C4-2B (cell line): ENCODE results near the gene CCDC13.

ENCODE experiments used
- H3K27ac ChIP-seq: fragments of 450-650 bp; 2 replicates; pipeline ENCODE4 v1.5.1; 2017
- CTCF ChIP-seq: fragments of 450-650 bp; conservative IDR thresholded peaks from 2 replicates; pipeline ENCODE4 v1.5.1; 2017; ENCODE audit warnings: mild to moderate bottlenecking
- ZFX ChIP-seq: fragments of 450-650 bp; IDR thresholded peaks from 2 replicates; pipeline ENCODE4 v1.6.1; 2017

Gene CCDC13

GRCh38 chr3:42732829-42733459 is 40.1 kb downstream of the CCDC13 start:
- TF ChIP-seq CTCF = no peak
- TF ChIP-seq ZFX = no peak
- H3K27ac ChIP-seq = no peak overlapping the region

- TF ChIP-seq ZFX (no peak), CTCF (no peak)
- no peak overlapping the region for H3K27ac ChIP-seq
Observed at GRCh38 chr3:42732196-42732828, 40.7 kb downstream of the CCDC13 start.

- TF ChIP-seq ZFX = no peak
- TF ChIP-seq CTCF = no peak
- no peak overlapping the region for H3K27ac ChIP-seq
Observed at GRCh38 chr3:42731476-42732195, 41.4 kb downstream of the CCDC13 start.

- no peak for TF ChIP-seq CTCF
- no peak for TF ChIP-seq ZFX
Observed at GRCh38 chr3:42730706-42731420, 42.2 kb downstream of the CCDC13 start.

GRCh38 chr3:42730294-42730693 is 42.8 kb downstream of the CCDC13 start:
- no peak for TF ChIP-seq CTCF
- no peak overlapping the region for H3K27ac ChIP-seq

More at GRCh38 chr3:42730706-42731420, 42.2 kb downstream of the CCDC13 start:
- H3K27ac ChIP-seq = no peak overlapping the region

GRCh38 chr3:42729404-42730145 is 43.5 kb downstream of the CCDC13 start:
- H3K27ac ChIP-seq = no peak overlapping the region
- TF ChIP-seq CTCF (no peak), ZFX (no peak)
